GM18508 (cell line): ENCODE measurements around the gene AFP.

Experiments
- ATAC-seq: cut with Tn5 transposase; IDR thresholded peaks from one replicate; pipeline ENCODE4 v1.9.1; 2021; ENCODE audit warnings: moderate number of reproducible peaks; ENCODE audit not compliant: insufficient read depth, unreplicated experiment

The AFP gene

GRCh38 chr4:73413294-73413755, 22.7 kb upstream of the AFP start:
- ATAC-seq: no peak

GRCh38 chr4:73414936-73415271, 21.1 kb upstream of the AFP start:
- ATAC-seq: no peak

- no peak for ATAC-seq
These were observed 20.2 kb upstream of the AFP start for GRCh38 chr4:73415807-73416238.

GRCh38 chr4:73416423-73417087, 19.5 kb upstream of the AFP start:
- no peak for ATAC-seq

- ATAC-seq: no peak
These were observed 18.7 kb upstream of the AFP start for GRCh38 chr4:73417342-73417741.

GRCh38 chr4:73417973-73418372, 18.0 kb upstream of the AFP start:
- no peak for ATAC-seq

- no peak for ATAC-seq
These were observed 17.3 kb upstream of the AFP start for GRCh38 chr4:73418677-73419076.

GRCh38 chr4:73419106-73420038, 16.6 kb upstream of the AFP start:
- ATAC-seq: no peak

GRCh38 chr4:73420615-73421014, 15.4 kb upstream of the AFP start:
- no peak for ATAC-seq

- no peak for ATAC-seq
These were observed 14.1 kb upstream of the AFP start for GRCh38 chr4:73421708-73422457.

GRCh38 chr4:73422458-73422752, 13.6 kb upstream of the AFP start:
- ATAC-seq: no peak

GRCh38 chr4:73423184-73423583, 12.8 kb upstream of the AFP start:
- no peak for ATAC-seq

GRCh38 chr4:73426666-73427065, 9.4 kb upstream of the AFP start:
- no peak for ATAC-seq

- ATAC-seq: no peak
These were observed 6.9 kb upstream of the AFP start for GRCh38 chr4:73429118-73429517.

- no peak for ATAC-seq
These were observed 6.0 kb upstream of the AFP start for GRCh38 chr4:73429826-73430587.

- no peak for ATAC-seq
These were observed 4.2 kb upstream of the AFP start for GRCh38 chr4:73431813-73432168.

- no peak for ATAC-seq
These were observed 3.6 kb upstream of the AFP start for GRCh38 chr4:73432169-73433000.

- ATAC-seq: no peak
These were observed 2.9 kb upstream of the AFP start for GRCh38 chr4:73433140-73433539.

- no peak for ATAC-seq
These were observed 1.7 kb upstream of the AFP start for GRCh38 chr4:73434311-73434710.
